ENCODE results near the gene RAB3GAP1.
A peak's percentile ranks its signal among the peaks of the same experiment; 100 is the strongest.
"Not testable (repeated sequence)": the region's sequence is repeated elsewhere in the genome, so short reads cannot be mapped to it uniquely, and the experiment has no call there.

RAB3GAP1 gene

GRCh38 chr2:135052042-135052876, at the start of gene RAB3GAP1:
RAB3GAP1 (plus strand) TSS chr2:135052292; CDS start chr2:135052308, 16 bp downstream.
- peak; percentile 76 to 77 for DNase-seq (ENCODE audit: low read depth in 2 of 2)

DNA sequence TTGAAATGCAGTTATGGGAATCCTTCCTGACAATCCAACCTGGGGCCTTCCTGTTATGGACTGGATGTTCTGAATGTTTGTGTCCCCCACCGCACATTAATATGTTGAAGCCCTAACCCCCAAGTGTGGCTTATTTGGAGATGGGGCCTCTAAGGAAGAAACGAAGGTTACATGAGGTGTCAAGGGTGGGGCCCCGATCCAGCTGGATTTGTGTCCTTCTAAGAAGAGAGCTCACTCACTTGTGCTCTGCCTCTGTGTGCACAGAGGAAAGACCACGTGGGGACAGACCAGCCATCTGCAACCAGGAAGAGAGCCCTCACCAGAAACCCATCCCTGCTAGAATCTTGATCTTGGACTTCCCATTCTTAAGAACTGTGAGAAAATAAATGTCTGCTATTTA, 49.3 kb upstream of the RAB3GAP1 start:
- no peak for DNase-seq (ENCODE audit: low read depth in 2 of 2)

DNA sequence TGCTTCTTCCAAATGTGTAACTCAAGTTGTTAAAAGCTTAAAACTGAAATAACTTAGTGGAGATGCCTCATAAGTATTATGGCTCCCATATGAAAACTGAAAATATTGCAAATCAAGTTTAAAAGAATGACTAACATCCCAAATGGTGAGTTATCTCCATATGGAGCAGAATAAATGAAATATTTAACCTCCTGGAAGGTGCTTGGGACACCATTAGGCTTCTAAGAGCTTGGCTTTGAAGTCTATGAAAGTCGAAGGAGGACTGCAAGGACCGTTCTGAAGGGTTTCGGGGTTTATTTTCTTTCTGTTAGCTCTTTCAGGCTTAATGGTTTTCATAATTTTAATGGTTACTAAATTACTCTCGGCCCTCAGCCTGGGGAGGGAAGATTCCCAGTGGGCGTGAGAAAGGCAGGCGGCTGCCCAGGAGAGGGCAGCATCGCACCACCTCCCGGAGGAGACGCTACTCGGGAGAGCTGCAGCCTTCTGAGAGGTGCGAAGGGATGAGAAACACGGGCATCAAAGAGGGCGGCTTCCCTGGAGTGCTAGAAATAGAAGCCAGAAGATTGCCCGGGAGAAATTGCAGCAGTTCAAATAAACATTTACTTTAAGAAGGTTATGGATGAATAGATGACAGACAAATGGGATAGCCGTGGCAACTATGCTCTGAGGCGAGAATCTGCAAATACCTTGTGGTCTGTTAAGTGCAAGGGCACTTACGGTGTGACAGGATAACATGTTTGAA, 47.9 kb upstream of the RAB3GAP1 start:
- DNase-seq (ENCODE audit: low read depth in 2 of 2) = peak; percentile 36 to 51

DNA sequence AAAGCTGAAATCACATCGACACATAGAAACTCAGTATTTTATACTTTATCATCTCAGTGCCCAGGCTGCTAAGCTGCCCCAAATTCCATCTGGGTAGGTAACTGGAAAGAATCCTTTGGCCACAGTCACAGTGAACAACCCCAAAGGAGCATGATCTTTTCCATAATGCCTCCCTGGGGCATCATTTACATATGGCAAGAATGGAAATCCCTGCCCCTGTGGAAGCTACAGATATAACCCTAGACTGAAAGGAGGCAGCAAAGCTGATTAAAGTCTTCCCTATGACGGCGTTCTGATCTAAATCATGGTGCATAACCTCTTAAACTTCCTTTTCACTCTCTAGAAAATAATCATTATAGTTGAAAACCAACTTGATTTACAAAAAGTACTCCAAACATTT, 46.3 kb upstream of the RAB3GAP1 start:
- no peak for DNase-seq (ENCODE audit: low read depth in 2 of 2)

GRCh38 chr2:135009339-135009738, 42.8 kb upstream of the RAB3GAP1 start:
- DNase-seq (ENCODE audit: low read depth in 2 of 2) = no peak

DNA sequence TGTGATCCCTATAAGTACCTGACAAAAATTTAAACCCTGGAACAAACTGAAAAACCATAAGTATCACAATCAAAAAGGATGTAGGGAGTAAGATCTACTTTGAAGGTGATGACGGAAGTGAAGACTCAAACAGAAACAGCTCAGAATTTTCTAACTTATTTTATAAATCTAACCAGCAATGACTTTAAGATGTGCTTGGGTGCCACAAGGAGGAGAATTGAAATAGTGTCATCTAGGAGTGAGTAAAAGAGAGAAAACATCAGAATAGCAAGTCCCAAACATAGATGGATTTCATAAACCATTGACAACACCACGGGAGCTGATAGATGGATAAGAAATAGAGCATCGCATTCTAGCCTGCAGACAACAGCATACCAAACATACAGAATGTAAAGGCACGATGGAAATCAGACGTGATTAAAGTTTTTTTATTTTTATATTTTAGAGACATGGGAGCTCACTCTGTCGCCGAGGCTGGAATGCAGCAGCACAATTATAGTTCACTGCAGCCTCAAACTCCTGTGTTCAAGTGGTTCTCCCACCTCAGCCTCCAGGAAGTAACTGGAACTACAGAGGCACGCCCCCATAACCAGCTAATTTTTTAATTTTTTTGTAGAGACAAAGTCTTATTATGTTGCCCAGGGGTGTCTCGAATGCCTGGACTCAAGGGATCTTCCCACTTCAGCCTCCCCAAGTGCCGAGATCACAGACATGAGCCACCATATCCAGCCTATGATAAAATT, 41.7 kb upstream of the RAB3GAP1 start:
- no peak for DNase-seq (ENCODE audit: low read depth in 2 of 2)

DNA sequence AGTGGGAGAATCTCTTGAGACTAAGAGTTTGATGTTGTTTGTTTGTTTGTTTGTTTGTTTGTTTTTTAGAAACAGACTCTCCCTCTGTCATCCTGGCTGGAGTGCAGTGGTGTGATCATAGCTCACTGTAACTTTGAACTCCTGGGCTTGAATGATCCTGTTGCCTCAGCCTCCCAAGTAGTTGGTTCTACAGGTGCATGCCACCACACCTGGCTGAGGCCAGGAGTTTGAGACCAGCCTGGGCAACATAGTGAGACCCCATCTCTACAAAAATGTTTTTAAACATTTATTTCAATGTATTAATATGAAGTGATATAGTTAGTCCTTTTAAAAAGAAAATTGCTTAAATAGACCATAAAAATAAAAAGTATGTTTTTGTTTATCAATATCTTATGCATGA, 40.5 kb upstream of the RAB3GAP1 start:
- no peak for DNase-seq (ENCODE audit: low read depth in 2 of 2)

- no peak for DNase-seq (ENCODE audit: low read depth in 2 of 2)
Observed at GRCh38 chr2:135021618-135022017, 30.5 kb upstream of the RAB3GAP1 start.

- DNase-seq (ENCODE audit: low read depth in 2 of 2) = no peak
Observed at GRCh38 chr2:135022952-135023880, 28.9 kb upstream of the RAB3GAP1 start.

DNA sequence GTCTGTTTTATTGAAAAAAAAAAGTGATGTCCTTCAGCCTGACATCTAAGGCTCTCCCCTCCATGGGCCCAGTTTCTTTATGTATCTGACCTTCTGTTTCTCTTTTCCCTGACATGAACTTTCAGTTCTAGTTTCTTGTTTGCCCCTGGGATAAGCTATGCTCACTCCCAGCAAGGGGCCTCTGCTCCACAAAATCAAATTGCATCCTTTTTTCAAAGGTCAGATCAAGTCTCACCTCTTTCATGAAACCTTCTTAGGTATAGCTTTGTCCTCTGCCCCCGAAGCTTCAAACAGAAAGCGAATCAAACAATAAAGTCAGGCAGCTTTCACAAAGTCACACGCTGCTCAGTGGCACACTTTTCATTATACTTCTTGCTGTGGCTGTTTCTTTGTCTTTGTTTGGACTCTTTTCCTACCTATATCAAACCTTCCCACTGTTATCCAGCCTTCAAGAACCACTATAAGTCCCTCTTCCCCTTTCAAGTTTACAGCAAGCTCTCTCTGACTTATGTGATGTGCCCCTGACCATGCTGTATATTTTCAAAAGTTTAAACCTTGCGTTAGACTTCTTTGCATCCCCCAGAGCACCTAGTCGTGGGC, 28.1 kb upstream of the RAB3GAP1 start:
- DNase-seq (ENCODE audit: low read depth in 2 of 2) = no peak

DNA sequence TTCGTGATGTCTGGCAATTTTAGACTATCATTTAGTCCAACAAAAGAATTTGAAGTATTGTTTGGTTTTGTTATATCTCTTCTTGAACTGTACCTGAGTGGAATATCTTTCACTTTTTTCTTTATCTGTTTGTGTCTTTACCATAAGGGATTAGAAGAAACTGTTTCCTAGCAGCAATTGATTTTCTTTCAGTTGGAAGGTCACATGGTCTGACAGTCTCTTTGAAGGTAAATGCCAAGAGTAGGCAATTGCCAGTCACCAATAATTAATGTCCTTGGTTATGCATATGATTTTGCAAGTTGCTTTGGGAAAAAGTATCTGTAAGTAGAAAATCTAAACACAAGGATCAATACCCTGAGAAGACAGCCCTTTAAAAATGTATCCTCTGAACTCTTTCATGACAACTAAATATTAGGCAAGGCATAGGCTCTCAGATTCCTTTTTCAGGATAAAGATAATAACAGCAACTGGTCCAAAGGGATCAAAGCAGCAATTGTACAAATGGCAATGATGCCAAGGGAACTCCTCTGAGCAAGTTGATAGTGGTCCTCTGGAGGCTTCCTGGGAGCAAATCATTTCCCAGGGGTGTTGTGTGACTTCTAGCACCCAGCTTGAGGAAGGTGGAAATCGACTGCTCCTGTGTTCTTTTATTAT, 22.5 kb upstream of the RAB3GAP1 start:
- DNase-seq (ENCODE audit: low read depth in 2 of 2) = no peak

DNA sequence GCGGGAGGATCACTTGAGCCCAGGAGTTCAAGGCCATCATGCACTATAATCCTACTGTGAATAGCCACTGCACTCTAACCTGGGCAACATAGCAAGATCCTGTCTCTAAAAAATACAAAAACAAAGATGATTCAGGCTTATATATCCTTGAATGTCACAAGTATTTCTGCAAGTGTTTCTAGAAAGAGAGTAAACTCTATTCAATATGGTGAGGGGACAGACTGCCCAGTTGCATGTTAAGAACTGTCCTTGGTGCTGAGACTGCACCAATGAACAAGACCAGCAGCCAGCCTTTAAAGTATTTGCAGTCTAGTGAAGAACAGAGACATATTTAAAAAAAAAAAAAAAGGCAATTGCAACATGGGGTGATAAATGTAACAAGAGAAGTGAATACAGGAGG, 21.3 kb upstream of the RAB3GAP1 start:
- DNase-seq (ENCODE audit: low read depth in 2 of 2) = no peak

DNA sequence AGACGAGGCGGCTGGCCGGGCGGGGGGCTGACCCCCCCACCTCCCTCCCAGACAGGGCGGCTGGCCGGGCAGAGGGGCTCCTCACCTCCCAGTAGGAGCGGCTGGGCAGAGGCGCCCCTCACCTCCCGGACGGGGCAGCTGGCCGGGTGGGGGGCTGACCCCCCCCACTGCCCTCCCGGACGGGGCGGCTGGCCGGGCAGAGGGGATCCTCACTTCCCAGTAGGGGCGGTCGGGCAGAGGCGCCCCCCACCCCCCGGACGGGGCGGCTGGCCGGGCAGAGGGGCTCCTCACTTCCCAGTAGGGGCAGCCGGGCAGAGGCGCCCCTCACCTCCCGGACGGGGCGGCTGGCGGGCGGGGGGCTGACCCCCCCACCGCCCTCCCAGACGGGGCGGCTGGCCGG, 18.9 kb upstream of the RAB3GAP1 start:
- not testable (repeated sequence) for DNase-seq (ENCODE audit: low read depth in 2 of 2)

DNA sequence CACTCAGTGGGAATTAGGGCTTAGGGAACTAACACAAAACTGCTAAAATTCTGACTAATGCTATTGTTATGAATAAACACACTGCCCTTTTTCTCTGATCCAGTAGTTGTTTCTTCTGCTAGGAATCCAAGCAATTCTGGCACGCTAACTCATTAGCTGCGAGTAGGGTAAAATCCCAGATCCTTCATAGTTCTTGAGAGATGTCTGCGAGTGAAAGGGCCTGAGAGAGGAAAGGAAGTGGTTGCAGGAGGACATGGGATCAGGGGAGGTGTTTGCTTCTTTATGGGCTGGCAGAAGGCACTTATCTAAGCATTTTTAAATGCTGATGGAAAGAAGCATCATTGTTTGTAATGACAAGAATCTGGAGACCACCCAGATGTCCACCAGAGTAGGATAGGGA, 14.3 kb upstream of the RAB3GAP1 start:
- DNase-seq (ENCODE audit: low read depth in 2 of 2) = no peak

GRCh38 chr2:135043345-135043744, 8.7 kb upstream of the RAB3GAP1 start:
- no peak for DNase-seq (ENCODE audit: low read depth in 2 of 2)

DNA sequence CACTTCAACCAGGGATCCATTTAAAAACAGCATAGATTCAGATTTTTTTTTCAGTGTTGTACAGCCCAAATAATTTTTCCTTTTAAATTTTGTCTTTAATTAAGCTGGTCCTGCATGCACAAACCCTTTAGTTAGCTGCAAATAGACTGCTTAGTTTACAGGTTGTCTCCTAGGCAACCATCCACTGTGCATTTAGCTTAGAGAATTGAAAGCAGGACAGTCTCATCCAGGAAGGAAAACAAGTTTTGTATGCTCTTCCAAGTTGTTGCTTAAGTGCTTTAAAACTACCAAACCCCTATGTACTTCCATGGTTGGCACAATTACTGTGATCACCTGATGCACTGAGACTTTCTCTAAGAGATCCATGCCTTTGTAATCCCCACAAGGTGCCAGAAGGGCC, 4.8 kb upstream of the RAB3GAP1 start, which contains the start of gene MAP3K19:
MAP3K19 (minus strand) TSS at position 148 of the 400 bp plus-strand sequence. CDS start 22,800 bp downstream, outside the sequence.
- no peak for DNase-seq (ENCODE audit: low read depth in 2 of 2)

DNA sequence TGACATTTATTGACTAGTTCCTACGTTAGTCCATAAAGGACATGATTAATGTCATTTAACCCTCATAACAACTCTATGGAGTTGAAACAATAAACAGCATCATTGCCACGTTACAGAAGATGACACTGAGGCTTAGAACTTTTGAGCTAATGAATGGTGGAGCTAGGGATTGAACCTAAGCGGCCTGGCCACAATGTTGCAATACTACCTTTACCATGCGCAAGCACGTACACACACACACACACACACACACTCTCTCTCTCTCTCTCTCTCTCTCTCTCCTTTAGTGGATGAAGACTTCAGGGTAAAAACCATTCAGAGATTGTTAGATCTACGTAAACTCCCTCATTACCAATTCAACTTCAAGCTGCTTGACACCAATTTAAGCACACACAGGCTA, 4.0 kb upstream of the RAB3GAP1 start:
- no peak for DNase-seq (ENCODE audit: low read depth in 2 of 2)

GRCh38 chr2:135050132-135050531, 2.0 kb upstream of the RAB3GAP1 start:
- DNase-seq (ENCODE audit: low read depth in 2 of 2) = no peak

GRCh38 chr2:135050684-135051083, 1.4 kb upstream of the RAB3GAP1 start:
- DNase-seq (ENCODE audit: low read depth in 2 of 2) = no peak

GRCh38 chr2:135052997-135053474, 944 bp downstream of the RAB3GAP1 start:
- DNase-seq (ENCODE audit: low read depth in 2 of 2) = no peak

Data from stimulated activated CD8-positive, alpha-beta memory T cell treated with anti-CD3 and anti-CD28 coated beads, Interleukin-7, amount 100 ng/mL, for 1 hour (primary cell).